DOHH2 (cell line): ENCODE data around the gene CRIM1.

Experiments
- H3F3A ChIP-seq: fragments of 200-600 bp; sonication (generic), shearing (Covaris generic); 2 replicates; pipeline ENCODE4 v1.6.0; 2016; ENCODE audit warnings: antibody characterized with exemption, mild to moderate bottlenecking; ENCODE audit not compliant: control insufficient read depth, insufficient read depth
- H3K27ac ChIP-seq: fragments of 200-600 bp; sonication (generic); 2 replicates; pipeline ENCODE4 v1.5.1; 2014; ENCODE audit warnings: low read depth, mild to moderate bottlenecking, low read length, moderate library complexity
- H3K27me3 ChIP-seq: fragments of 200-600 bp; sonication (generic); 2 replicates; pipeline ENCODE4 v1.6.1; 2014; ENCODE audit warnings: mild to moderate bottlenecking, low read length, mixed read lengths; ENCODE audit not compliant: control insufficient read depth
- H3K36me3 ChIP-seq: fragments of 200-600 bp; sonication (generic); 2 replicates; pipeline ENCODE4 v1.6.1; 2014; ENCODE audit warnings: mild to moderate bottlenecking, low read length, moderate library complexity, mixed read lengths; ENCODE audit not compliant: control insufficient read depth
- H3K4me1 ChIP-seq: fragments of 200-600 bp; sonication (generic); 2 replicates; pipeline ENCODE4 v1.6.1; 2014; ENCODE audit warnings: mild to moderate bottlenecking, low read length, mixed read lengths; ENCODE audit not compliant: control insufficient read depth
- H3K4me2 ChIP-seq: fragments of 200-600 bp; sonication (generic); 2 replicates; pipeline ENCODE4 v1.6.0; 2014; ENCODE audit warnings: mild to moderate bottlenecking, low read length, moderate library complexity
- H3K4me3 ChIP-seq: fragments of 200-600 bp; sonication (generic); 2 replicates; pipeline ENCODE4 v1.5.1; 2014; ENCODE audit warnings: mild to moderate bottlenecking, low read length, mixed read lengths
- H3K79me2 ChIP-seq: fragments of 200-600 bp; sonication (generic); 2 replicates; pipeline ENCODE4 v1.6.1; 2014; ENCODE audit warnings: mild to moderate bottlenecking, low read length, mixed read lengths; ENCODE audit not compliant: control insufficient read depth
- H3K9me2 ChIP-seq: fragments of 200-600 bp; sonication (generic); replicated peaks from 2 replicates; pipeline ENCODE4 v1.6.1; 2014; ENCODE audit warnings: mild to moderate bottlenecking, low read length, mixed read lengths; ENCODE audit not compliant: control insufficient read depth
- H3K9me3 ChIP-seq: fragments of 200-600 bp; sonication (generic); 2 replicates; pipeline ENCODE4 v1.6.1; 2014; ENCODE audit warnings: antibody characterized with exemption, low read length, mixed read lengths; ENCODE audit not compliant: control insufficient read depth, insufficient read depth
- H4K20me1 ChIP-seq: fragments of 200-600 bp; sonication (generic); 2 replicates; pipeline ENCODE4 v1.6.0; 2014; ENCODE audit warnings: low read depth, mild to moderate bottlenecking, antibody characterized with exemption, low read length, moderate library complexity; ENCODE audit not compliant: control insufficient read depth, insufficient read depth
- CTCF ChIP-seq: fragments of 200-600 bp; sonication (generic); IDR thresholded peaks from one replicate; pipeline ENCODE4 v1.5.1; 2014; ENCODE audit warnings: antibody characterized with exemption, mild to moderate bottlenecking, low read depth, low read length; ENCODE audit not compliant: poor library complexity, severe bottlenecking
- EZH2phosphoT487 ChIP-seq: fragments of 200-600 bp; sonication (generic); IDR thresholded peaks from 2 replicates; pipeline ENCODE4 v1.6.1; 2017; ENCODE audit warnings: borderline replicate concordance, mild to moderate bottlenecking, antibody characterized with exemption, low read length, moderate library complexity, mixed read lengths

The CRIM1 gene

GRCh38 chr2:36374585-36374984 lies 19.0 kb downstream of the CRIM1 start:
- Histone ChIP-seq H3K36me3 (peaks cover 13% of the 10 kb centered on the region), H3K4me2 (no peak overlapping the region), H3K4me3 (no peak overlapping the region), H3K79me2 (peaks cover 98% of the 10 kb centered on the region), H3K27me3 (no peaks in the 10 kb centered on the region), H3K9me2 (no peaks in the 10 kb centered on the region), H3K9me3 (no peaks in the 10 kb centered on the region), H3F3A (no peaks in the 10 kb centered on the region), H3K4me1 (peaks cover 25% of the 10 kb centered on the region), H4K20me1 (peaks cover 19% of the 10 kb centered on the region), H3K27ac (no peak overlapping the region)
- TF ChIP-seq EZH2phosphoT487 (no peak), CTCF (no peak)

GRCh38 chr2:36376319-36376765 lies 20.8 kb downstream of the CRIM1 start:
- Histone ChIP-seq H3K36me3 (peaks cover 13% of the 10 kb centered on the region), H4K20me1 (peaks cover 19% of the 10 kb centered on the region), H3K4me2 (no peak overlapping the region), H3K9me2 (no peaks in the 10 kb centered on the region), H3K4me3 (no peak overlapping the region), H3K27ac (no peak overlapping the region), H3K9me3 (no peaks in the 10 kb centered on the region), H3F3A (no peaks in the 10 kb centered on the region), H3K27me3 (no peaks in the 10 kb centered on the region), H3K79me2 (peaks cover 94% of the 10 kb centered on the region), H3K4me1 (peaks cover 37% of the 10 kb centered on the region)
- no peak for TF ChIP-seq EZH2phosphoT487
- TF ChIP-seq CTCF = no peak

- Histone ChIP-seq H3K27me3 (no peaks in the 10 kb centered on the region), H3K9me2 (no peaks in the 10 kb centered on the region), H3F3A (no peaks in the 10 kb centered on the region), H4K20me1 (peaks cover 14% of the 10 kb centered on the region), H3K36me3 (peaks cover 16% of the 10 kb centered on the region), H3K9me3 (no peaks in the 10 kb centered on the region), H3K4me1 (peaks cover 37% of the 10 kb centered on the region), H3K4me3 (no peak overlapping the region), H3K27ac (no peak overlapping the region), H3K79me2 (peaks cover 94% of the 10 kb centered on the region), H3K4me2 (no peak overlapping the region)
- TF ChIP-seq CTCF (no peak), EZH2phosphoT487 (no peak)
Measured at GRCh38 chr2:36376992-36377738, 21.6 kb downstream of the CRIM1 start.
